Astrocyte of the spinal cord (primary cell): ENCODE results near the gene NELFB.

Experiments used
- DNase-seq: peaks from one replicate; pipeline ENCODE4 v3.0.0; 2011; ENCODE audit warnings: low read depth, low spot score
- H3K4me3 ChIP-seq: 2 replicates; pipeline ENCODE4 v1.5.1; 2011; ENCODE audit warnings: low read depth, mild to moderate bottlenecking, low read length, moderate library complexity
- in situ Hi-C: cut with HindIII; loops from 2 replicates; pipeline ENCODE4 v1.10.0; 2017; ENCODE audit warnings: low sequenced_read_pairs
- TF ChIP-seq, protein P1 (sequence below): IDR thresholded peaks from 2 replicates; pipeline ENCODE4 v1.5.1; 2012; ENCODE audit warnings: low read depth, mild to moderate bottlenecking, low read length, inconsistent platforms

The NELFB gene

DNA sequence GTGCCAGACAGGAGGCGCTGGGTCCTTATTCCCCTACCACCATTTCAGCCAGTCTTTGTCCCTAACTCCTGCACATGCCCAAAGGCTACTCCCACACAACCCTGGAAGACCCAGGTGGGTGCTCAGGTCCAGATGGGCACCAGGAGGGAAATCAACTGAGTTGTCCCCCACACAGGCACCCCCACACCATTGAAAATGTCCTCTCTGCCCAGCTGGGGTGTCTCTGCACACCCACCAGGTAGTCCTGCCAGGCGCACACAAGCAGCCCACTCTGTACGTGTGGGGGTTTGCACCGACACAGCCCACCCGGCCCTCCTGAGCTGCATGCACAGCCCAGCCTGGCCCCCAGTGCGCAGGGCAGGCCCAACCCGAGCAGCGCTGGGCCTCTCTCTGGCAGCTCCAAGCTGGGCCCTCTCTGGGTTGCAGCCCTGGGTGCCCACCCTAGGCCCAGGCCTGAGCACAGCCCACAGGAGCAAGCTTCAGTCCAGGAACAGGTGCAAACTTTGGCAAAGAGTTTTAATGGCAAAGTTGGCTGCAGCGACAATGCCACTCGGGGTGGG is 35.3 kb upstream of the NELFB start:
- no peak for DNase-seq
- TF ChIP-seq, protein P1, sequence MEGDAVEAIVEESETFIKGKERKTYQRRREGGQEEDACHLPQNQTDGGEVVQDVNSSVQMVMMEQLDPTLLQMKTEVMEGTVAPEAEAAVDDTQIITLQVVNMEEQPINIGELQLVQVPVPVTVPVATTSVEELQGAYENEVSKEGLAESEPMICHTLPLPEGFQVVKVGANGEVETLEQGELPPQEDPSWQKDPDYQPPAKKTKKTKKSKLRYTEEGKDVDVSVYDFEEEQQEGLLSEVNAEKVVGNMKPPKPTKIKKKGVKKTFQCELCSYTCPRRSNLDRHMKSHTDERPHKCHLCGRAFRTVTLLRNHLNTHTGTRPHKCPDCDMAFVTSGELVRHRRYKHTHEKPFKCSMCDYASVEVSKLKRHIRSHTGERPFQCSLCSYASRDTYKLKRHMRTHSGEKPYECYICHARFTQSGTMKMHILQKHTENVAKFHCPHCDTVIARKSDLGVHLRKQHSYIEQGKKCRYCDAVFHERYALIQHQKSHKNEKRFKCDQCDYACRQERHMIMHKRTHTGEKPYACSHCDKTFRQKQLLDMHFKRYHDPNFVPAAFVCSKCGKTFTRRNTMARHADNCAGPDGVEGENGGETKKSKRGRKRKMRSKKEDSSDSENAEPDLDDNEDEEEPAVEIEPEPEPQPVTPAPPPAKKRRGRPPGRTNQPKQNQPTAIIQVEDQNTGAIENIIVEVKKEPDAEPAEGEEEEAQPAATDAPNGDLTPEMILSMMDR = no peak
- H3K4me3 ChIP-seq = no peak overlapping the region
- in situ Hi-C loops = no loop called here

DNA sequence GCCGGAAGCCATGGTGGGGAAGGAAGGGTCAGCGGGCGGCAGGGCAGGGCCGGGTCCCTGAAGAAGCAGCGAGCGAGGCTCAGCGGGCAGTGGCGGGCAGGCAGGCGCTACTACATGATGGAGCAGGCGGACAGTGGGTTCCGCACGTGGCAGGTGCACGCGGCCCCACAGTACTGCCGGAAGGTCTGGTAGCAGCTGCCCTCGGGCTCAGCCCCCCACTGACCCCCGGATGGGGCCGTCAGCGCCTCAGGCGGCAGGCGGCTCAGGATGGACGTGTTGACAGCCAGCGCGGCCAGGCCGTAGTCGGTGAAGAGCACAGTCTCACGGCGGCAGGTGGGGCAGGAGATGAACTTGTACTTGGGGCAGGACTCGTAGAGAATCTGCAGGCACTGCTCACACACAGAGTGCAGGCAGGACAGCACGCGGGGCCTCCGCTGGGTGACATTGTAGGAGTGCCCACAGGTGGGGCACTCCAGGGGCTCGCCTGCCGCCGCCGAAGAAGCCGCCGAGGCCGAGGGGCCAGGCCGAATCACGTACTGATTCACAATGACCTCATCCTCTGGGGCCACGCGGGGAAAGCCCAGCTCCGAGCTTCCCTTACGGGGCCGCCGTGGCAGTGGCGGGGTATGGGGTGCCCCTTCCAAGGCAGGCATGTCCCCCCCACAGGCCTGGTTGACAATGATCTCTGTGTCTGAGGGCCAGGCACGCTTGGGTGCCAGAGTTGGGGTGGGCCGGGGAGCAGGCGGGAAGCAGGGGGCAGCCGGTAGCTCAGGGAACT is 34.6 kb upstream of the NELFB start:
- no peak for DNase-seq
- no peak overlapping the region for H3K4me3 ChIP-seq
- in situ Hi-C loops = no loop called here
- TF ChIP-seq, protein P1 = no peak

DNA sequence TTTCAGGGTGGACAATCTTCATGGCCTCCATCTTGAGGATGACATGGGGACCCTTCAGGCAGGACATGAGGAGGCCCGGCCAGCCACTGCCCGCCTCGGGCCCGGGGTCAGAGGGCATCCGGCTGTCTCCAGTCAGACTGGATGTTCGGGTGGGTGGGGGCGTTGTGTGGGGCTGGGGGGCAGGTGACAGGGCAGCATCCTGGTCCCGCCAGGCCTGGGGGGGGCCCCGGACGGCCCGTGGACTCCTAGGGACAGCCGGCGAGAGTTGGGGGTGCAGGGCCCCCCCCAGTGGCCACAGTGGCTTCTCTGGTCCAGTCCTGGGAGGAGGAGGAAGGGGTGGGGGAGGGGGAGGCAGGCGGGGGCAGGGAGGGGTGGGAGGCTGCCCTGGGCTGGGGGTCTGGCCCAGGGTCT is 34.0 kb upstream of the NELFB start:
- TF ChIP-seq, protein P1 = no peak
- in situ Hi-C loops = no loop called here
- no peak for DNase-seq
- no peak overlapping the region for H3K4me3 ChIP-seq

DNA sequence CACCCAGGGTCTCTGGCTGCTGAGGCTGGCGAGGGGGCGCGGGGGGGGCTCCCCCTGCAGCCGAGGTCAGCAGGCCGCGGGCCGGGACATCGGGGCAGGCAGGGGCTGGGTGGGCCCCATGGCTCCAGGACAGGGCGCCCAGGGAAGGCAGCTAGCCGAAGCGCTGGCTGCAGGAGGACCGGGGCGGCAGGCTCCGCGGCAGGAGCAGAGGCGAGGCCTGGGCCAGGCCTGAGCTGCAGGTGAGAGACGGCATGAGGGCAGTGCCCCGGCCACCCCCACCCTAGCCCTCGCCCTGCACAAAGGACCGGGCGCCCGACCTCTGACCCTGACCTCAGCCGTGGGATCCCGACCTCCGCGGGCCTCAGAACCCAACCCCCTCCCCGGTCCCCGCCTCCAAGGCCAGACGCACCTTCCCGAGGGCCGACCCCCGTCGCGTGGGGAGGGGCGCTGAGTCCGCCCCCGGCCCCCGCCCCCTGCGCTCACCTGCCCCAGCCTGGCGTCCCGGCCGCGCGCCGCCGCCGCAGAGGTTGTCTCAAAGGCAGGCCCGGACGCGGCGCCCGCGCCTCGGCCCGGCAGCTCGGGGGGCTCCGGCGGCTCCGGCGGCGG is 33.5 kb upstream of the NELFB start:
- peak overlapping the region; percentile 24 for H3K4me3 ChIP-seq
- in situ Hi-C loops = no loop called here
- DNase-seq = no peak

DNA sequence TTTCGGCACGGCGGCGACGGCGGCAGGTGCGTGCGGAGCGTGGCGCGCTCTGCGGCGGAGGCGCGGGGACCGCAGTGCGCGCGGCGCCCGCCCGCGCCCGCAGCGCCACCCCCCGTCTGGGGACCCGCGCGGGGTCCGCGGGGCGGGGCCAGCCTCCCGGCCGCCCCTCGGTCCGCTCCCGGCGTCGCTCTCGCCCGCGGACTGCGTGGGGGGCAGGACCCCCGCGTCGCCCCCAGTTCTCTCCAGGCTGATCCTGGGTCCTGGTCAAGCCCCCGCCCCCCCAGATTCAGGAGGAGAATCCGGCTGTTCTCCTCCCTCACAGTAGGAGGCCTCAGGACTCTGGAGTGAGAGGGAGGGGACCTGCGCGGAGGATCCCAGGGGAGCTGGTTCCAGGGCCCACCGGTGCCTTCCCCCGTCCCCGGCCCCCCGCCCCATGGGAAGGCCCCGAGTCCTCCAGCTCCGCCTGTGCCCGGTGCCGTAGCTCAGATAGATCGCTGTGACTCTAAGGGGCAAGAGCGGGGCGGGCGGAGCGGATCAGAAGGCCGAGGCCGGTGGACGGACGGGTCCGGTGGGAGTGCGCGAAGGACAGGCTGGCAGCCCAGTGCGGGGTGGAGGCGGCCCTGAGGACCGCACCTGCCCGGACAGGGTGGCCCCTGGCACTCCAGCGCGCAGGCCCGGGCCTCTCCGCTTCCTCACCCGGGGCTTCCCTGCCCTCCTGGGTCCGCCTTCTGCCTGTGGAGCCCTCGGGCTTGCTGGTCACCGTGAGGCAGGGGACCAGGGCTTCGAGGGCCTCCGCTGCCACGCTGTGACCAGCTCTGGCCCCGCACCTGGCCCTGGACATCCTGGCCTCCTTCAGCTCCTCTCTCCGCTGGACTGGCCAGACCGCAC is 32.7 kb upstream of the NELFB start, which contains the start of gene RNF208:
TSS of gene RNF208 (minus strand) at position 51 of the 888 bp plus-strand sequence. CDS start 1,028 bp downstream, outside the sequence.
- in situ Hi-C loops = no loop called here
- DNase-seq = no peak
- TF ChIP-seq, protein P1 = no peak
- peak within 1 kb of the TSS; percentile 64 for H3K4me3 ChIP-seq

More for the DNA sequence above, 33.5 kb upstream of the NELFB start:
- TF ChIP-seq, protein P1 = no peak
